Measurements from ENCODE around the gene KRTAP23-1.

The KRTAP23-1 gene

DNA sequence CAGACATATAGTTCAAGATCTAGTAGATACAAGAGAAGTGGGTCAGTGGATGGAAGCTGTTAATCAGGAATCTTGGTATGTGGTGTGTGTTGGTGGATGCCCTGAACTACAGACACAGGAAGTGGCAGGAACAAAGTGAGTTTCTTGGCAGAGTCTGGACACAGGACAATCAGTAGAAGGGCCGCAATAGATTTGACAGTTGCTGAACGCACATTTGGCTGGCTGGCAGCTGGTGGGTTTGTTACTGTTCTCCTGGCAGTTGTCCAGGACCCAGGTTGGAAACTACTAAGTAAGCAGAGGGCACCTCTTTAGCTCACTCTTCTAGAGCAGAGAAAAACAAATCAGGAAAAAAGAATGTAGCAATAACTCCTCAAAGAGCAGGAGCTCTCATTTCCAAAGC lies 41.5 kb downstream of the KRTAP23-1 start:
- no peak for DNase-seq (ENCODE audit: low spot score)

DNA sequence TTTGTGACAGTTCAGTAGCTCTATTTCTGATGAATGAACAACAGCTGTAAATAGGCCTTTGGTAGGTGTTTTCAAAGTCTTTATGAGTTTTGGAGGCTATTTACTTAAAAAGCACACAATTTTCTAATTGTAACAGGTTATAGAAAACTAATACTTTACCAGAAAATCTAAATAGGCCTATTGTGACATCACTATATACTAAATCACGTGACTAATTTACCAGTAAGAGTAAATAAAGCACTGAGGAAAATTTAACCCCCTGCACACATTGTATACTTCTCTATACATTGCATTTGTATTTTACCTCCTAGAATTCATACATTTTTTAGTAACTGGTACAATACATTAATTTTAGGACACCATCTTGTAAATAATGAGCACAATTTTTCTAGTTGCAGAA lies 43.3 kb downstream of the KRTAP23-1 start:
- no peak for DNase-seq (ENCODE audit: low spot score)

Measured in hematopoietic multipotent progenitor cell treated with erythropoietin and hydrocortisone succinate and interleukin-3 and kit ligand, for 17 days (in vitro differentiated cells).